ENCODE results near the gene USPL1. TPM values are rescaled to one million over a fixed set of nuclear protein-coding genes. Genes with fewer than 3 reads are reported as not detected.

USPL1 gene
- total RNA-seq, 1 experiment from 2014 or later: 11.8 TPM

GRCh38 chr13:30581582-30581981 is 36.1 kb upstream of the USPL1 start:
- H3K27me3 Mint-ChIP-seq (ENCODE audit: insufficient read depth, unreplicated experiment): no peaks in the 10 kb centered on the region
- H3K4me3 Mint-ChIP-seq (ENCODE audit: unreplicated experiment): no peak overlapping the region
- no peaks in the 10 kb centered on the region for H3K36me3 Mint-ChIP-seq (ENCODE audit: insufficient read depth, unreplicated experiment)

GRCh38 chr13:30584051-30584731 is 33.5 kb upstream of the USPL1 start:
- H3K9me3 Mint-ChIP-seq (ENCODE audit: unreplicated experiment): no peaks in the 10 kb centered on the region
- no TSS peak for BruUV-seq (replicated peaks)
- ChIA-PET POLR2A (interaction anchor here (0.7 to 1.0 kb wide), 2 partner anchors 32 to 686 kb away, joined by 3 read pairs; no protein-coding TSS in a partner anchor), CTCF (interaction anchor here (0.6 to 1.8 kb wide), 5 partner anchors 11 to 1101 kb away, joined by 3 to 5 read pairs (median 3); no protein-coding TSS in a partner anchor)
- no peak overlapping the region for H3K27ac Mint-ChIP-seq (ENCODE audit: low read depth, unreplicated experiment)
- H3K4me1 Mint-ChIP-seq (ENCODE audit: insufficient read depth, unreplicated experiment): peaks cover 22% of the 10 kb centered on the region
- H3K4me3 Mint-ChIP-seq (ENCODE audit: unreplicated experiment): no peak overlapping the region
- intact Hi-C loops (cut with micrococcal nuclease): no loop called here
- no peak for TF ChIP-seq CTCF (IDR thresholded peaks at IDR 0.05; ENCODE audit: unreplicated experiment)
- no peak for DNase-seq (ENCODE audit: unreplicated experiment)
- no peaks in the 10 kb centered on the region for H3K36me3 Mint-ChIP-seq (ENCODE audit: insufficient read depth, unreplicated experiment)
- H3K27me3 Mint-ChIP-seq (ENCODE audit: insufficient read depth, unreplicated experiment): no peaks in the 10 kb centered on the region

More at GRCh38 chr13:30581582-30581981, 36.1 kb upstream of the USPL1 start:
- ChIA-PET CTCF (interaction anchor here (0.8 to 1.7 kb wide), 12 partner anchors 10 to 448 kb away, joined by 3 to 8 read pairs (median 4); partner anchors contain the start of gene HMGB1), POLR2A (interaction anchor here (0.8 to 1.1 kb wide), 3 partner anchors 8 to 36 kb away, joined by 3 to 5 read pairs (median 5); partner anchors contain the start of gene USPL1)
- no TSS peak for BruUV-seq (replicated peaks)
- Mint-ChIP-seq H3K4me1 (ENCODE audit: insufficient read depth, unreplicated experiment) (peaks cover 26% of the 10 kb centered on the region), H3K27ac (ENCODE audit: low read depth, unreplicated experiment) (no peak overlapping the region), H3K9me3 (ENCODE audit: unreplicated experiment) (no peaks in the 10 kb centered on the region)
- TF ChIP-seq CTCF (IDR thresholded peaks at IDR 0.05; ENCODE audit: unreplicated experiment): peak; percentile 18
- intact Hi-C loops (cut with micrococcal nuclease): loop anchor here (2.0 kb wide), 1 partner anchor 449 kb away; no protein-coding TSS in a partner anchor
- peak; percentile 43 for DNase-seq (ENCODE audit: unreplicated experiment)

GRCh38 chr13:30585748-30586262 is 31.9 kb upstream of the USPL1 start:
- no peak for TF ChIP-seq CTCF (IDR thresholded peaks at IDR 0.05; ENCODE audit: unreplicated experiment)
- no peaks in the 10 kb centered on the region for H3K36me3 Mint-ChIP-seq (ENCODE audit: insufficient read depth, unreplicated experiment)
- no TSS peak for BruUV-seq (replicated peaks)
- DNase-seq (ENCODE audit: unreplicated experiment): no peak
- H3K9me3 Mint-ChIP-seq (ENCODE audit: unreplicated experiment): no peaks in the 10 kb centered on the region
- intact Hi-C loops (cut with micrococcal nuclease): no loop called here
- ChIA-PET POLR2A (interaction anchor here (0.7 to 1.8 kb wide), 4 partner anchors 14 to 334 kb away, joined by 3 to 5 read pairs (median 4); partner anchors contain the start of gene USPL1), CTCF (interaction anchor here (0.6 kb wide), 1 partner anchor 833 kb away, joined by 3 read pairs; no protein-coding TSS in a partner anchor)
- no peak overlapping the region for H3K27ac Mint-ChIP-seq (ENCODE audit: low read depth, unreplicated experiment)
- H3K27me3 Mint-ChIP-seq (ENCODE audit: insufficient read depth, unreplicated experiment): no peaks in the 10 kb centered on the region
- H3K4me3 Mint-ChIP-seq (ENCODE audit: unreplicated experiment): no peak overlapping the region
- peaks cover 22% of the 10 kb centered on the region for H3K4me1 Mint-ChIP-seq (ENCODE audit: insufficient read depth, unreplicated experiment)

GRCh38 chr13:30587231-30587630 is 30.5 kb upstream of the USPL1 start:
- peaks cover 15% of the 10 kb centered on the region for H3K4me1 Mint-ChIP-seq (ENCODE audit: insufficient read depth, unreplicated experiment)
- intact Hi-C loops (cut with micrococcal nuclease): no loop called here
- BruUV-seq (replicated peaks): no TSS peak
- DNase-seq (ENCODE audit: unreplicated experiment): no peak
- no peak overlapping the region for H3K4me3 Mint-ChIP-seq (ENCODE audit: unreplicated experiment)
- CTCF ChIA-PET: interaction anchor here (0.6 kb wide), 1 partner anchor 33 kb away, joined by 3 read pairs; no protein-coding TSS in a partner anchor
- no peaks in the 10 kb centered on the region for H3K27me3 Mint-ChIP-seq (ENCODE audit: insufficient read depth, unreplicated experiment)
- no peaks in the 10 kb centered on the region for H3K9me3 Mint-ChIP-seq (ENCODE audit: unreplicated experiment)
- H3K36me3 Mint-ChIP-seq (ENCODE audit: insufficient read depth, unreplicated experiment): no peaks in the 10 kb centered on the region
- H3K27ac Mint-ChIP-seq (ENCODE audit: low read depth, unreplicated experiment): no peak overlapping the region
- POLR2A ChIA-PET: interaction anchor here (1.0 to 1.7 kb wide), 2 partner anchors 11 to 30 kb away, joined by 3 to 7 read pairs; partner anchors contain the start of gene USPL1
- no peak for TF ChIP-seq CTCF (IDR thresholded peaks at IDR 0.05; ENCODE audit: unreplicated experiment)

All from MCF 10A (cell line).